Mucosa of gallbladder (tissue), 1 donor: Measurements from ENCODE around the gene AGGF1. TPM values are rescaled to one million over a fixed set of nuclear protein-coding genes. Genes with fewer than 3 reads are reported as not detected.
"Not testable (repeated sequence)": the region's sequence is repeated elsewhere in the genome, so short reads cannot be mapped to it uniquely, and the experiment has no call there.

Experiments used
- DNase-seq: peaks from one replicate; pipeline ENCODE4 v3.0.0-alpha.2; 2020; ENCODE audit warnings: low spot score
- total RNA-seq: library from RNA; stranded (reverse); gene quantifications from one replicate; pipeline ENCODE4 v1.2.1, GENCODE V29; 2021
- donor health status: DM: no; HTN: no; CAD: no.

The AGGF1 gene
- total RNA-seq, 1 donor from 2014 or later: 23.4 TPM

GRCh38 chr5:77086368-77086688 lies 56.1 kb downstream of the AGGF1 start:
- no peak for DNase-seq

- DNase-seq: peak; percentile 63
Observed at GRCh38 chr5:77086689-77087483, 56.7 kb downstream of the AGGF1 start, which contains the start of gene ZBED3. Gene ZBED3, minus strand, starts transcription at chr5:77087285. Its CDS starts 9,407 bp downstream, at chr5:77077878.

- DNase-seq: peak; percentile 19
Observed at GRCh38 chr5:77087484-77088261, 57.5 kb downstream of the AGGF1 start.

- DNase-seq: no peak
Observed at GRCh38 chr5:77095189-77095588, 65.0 kb downstream of the AGGF1 start.

GRCh38 chr5:77101298-77101697 lies 71.1 kb downstream of the AGGF1 start:
- no peak for DNase-seq

- no peak for DNase-seq
Observed at GRCh38 chr5:77102549-77102948, 72.3 kb downstream of the AGGF1 start.

GRCh38 chr5:77103457-77103856 lies 73.3 kb downstream of the AGGF1 start:
- no peak for DNase-seq

GRCh38 chr5:77104813-77105212 lies 74.6 kb downstream of the AGGF1 start:
- DNase-seq: no peak

GRCh38 chr5:77107035-77107434 lies 76.8 kb downstream of the AGGF1 start:
- DNase-seq: not testable (repeated sequence)

Other genes starting within 250 kb of the AGGF1 start
- gene F2RL1, start 211.4 kb upstream of the AGGF1 start, total RNA-seq: 48.9 TPM
- gene S100Z, start 180.4 kb upstream of the AGGF1 start, total RNA-seq: 0.95 TPM
- 1.5 TPM for gene CRHBP, start 77.4 kb upstream of the AGGF1 start, total RNA-seq
- 16.6 TPM for gene ZBED3, start 56.9 kb downstream of the AGGF1 start, total RNA-seq
- 29.4 TPM for gene PDE8B, start 180.3 kb downstream of the AGGF1 start, total RNA-seq